GM23248 (cell line): Measurements from ENCODE around the gene FLOT2. TPM values are rescaled to one million over a fixed set of nuclear protein-coding genes. Genes with fewer than 3 reads are reported as not detected.

Source experiments
- DNase-seq: peaks from one replicate; pipeline ENCODE4 v3.0.0-alpha.2; 2015
- H2AFZ ChIP-seq: fragments of 200-600 bp; sonication (generic); 2 replicates; pipeline ENCODE4 v1.6.1; 2016; ENCODE audit warnings: antibody characterized with exemption
- H3F3A ChIP-seq: fragments of 200-600 bp; sonication (generic); 2 replicates; pipeline ENCODE4 v1.6.1; 2016; ENCODE audit warnings: mild to moderate bottlenecking, antibody characterized with exemption, mixed run types; ENCODE audit not compliant: insufficient read depth
- H3K27ac ChIP-seq: fragments of 200-600 bp; sonication (generic); 2 replicates; pipeline ENCODE4 v1.5.1; 2016; ENCODE audit warnings: mild to moderate bottlenecking
- H3K27me3 ChIP-seq: fragments of 200-600 bp; sonication (generic); replicated peaks from 2 replicates; pipeline ENCODE4 v1.6.1; 2016; ENCODE audit warnings: mild to moderate bottlenecking; ENCODE audit not compliant: insufficient read depth
- H3K36me3 ChIP-seq: fragments of 200-600 bp; sonication (generic); 2 replicates; pipeline ENCODE4 v1.6.1; 2016; ENCODE audit warnings: low read depth, mild to moderate bottlenecking
- H3K4me1 ChIP-seq: fragments of 200-600 bp; sonication (generic); 2 replicates; pipeline ENCODE4 v1.6.1; 2016; ENCODE audit warnings: mild to moderate bottlenecking; ENCODE audit not compliant: insufficient read depth
- H3K4me2 ChIP-seq: fragments of 200-600 bp; sonication (generic); one replicate; pipeline ENCODE4 v1.6.1; 2016; ENCODE audit warnings: mild to moderate bottlenecking; ENCODE audit not compliant: unreplicated experiment
- H3K4me3 ChIP-seq: fragments of 200-600 bp; sonication (generic); 2 replicates; pipeline ENCODE4 v1.5.1; 2016; ENCODE audit warnings: mild to moderate bottlenecking
- H3K79me2 ChIP-seq: fragments of 200-600 bp; sonication (generic); 2 replicates; pipeline ENCODE4 v1.6.1; 2016; ENCODE audit warnings: mild to moderate bottlenecking; ENCODE audit not compliant: insufficient read depth
- H3K9ac ChIP-seq: fragments of 200-600 bp; sonication (generic); 2 replicates; pipeline ENCODE4 v1.6.1; 2016; ENCODE audit warnings: mild to moderate bottlenecking
- H3K9me2 ChIP-seq: fragments of 200-600 bp; sonication (generic); 2 replicates; pipeline ENCODE4 v1.6.1; 2016; ENCODE audit warnings: mixed run types, mild to moderate bottlenecking, moderate library complexity; ENCODE audit not compliant: insufficient read depth
- H3K9me3 ChIP-seq: fragments of 200-600 bp; sonication (generic); one replicate; pipeline ENCODE4 v1.6.1; 2017; ENCODE audit warnings: low read depth
- H4K20me1 ChIP-seq: fragments of 200-600 bp; sonication (generic); 2 replicates; pipeline ENCODE4 v1.6.0; 2016; ENCODE audit not compliant: insufficient read depth
- EZH2 ChIP-seq: fragments of 200-600 bp; sonication (generic); IDR thresholded peaks from 2 replicates; pipeline ENCODE4 v1.6.1; 2018; ENCODE audit warnings: antibody characterized with exemption, mild to moderate bottlenecking; ENCODE audit not compliant: insufficient read depth, poor library complexity, severe bottlenecking
- EZH2phosphoT487 ChIP-seq: fragments of 200-600 bp; sonication (generic); IDR thresholded peaks from 2 replicates; pipeline ENCODE4 v1.6.1; 2018; ENCODE audit warnings: antibody characterized with exemption, moderate library complexity, mild to moderate bottlenecking, low read depth; ENCODE audit not compliant: insufficient read depth
- WGBS, 2 experiments: methylation state at CpG; one replicate each; pipeline ENCODE4 v1.1.6; 2015 to 2017; ENCODE audit warnings: low lambda C conversion rate in 2 of 2, low coverage in 1 of 2; ENCODE audit errors: missing lambda C conversion rate in 2 of 2; 5-methylcytosine and 5-hydroxymethylcytosine counted together
- in situ Hi-C: fragments of 300-500 bp; cut with MboI; formaldehyde crosslinking; loops from 2 replicates; pipeline ENCODE4 v1.15.0; 2020
- polyA plus RNA-seq: library from polyadenylated mRNA; unstranded; fragments of >200 nt; fragmentation: Nextera tagmentation; extraction: Ambion mirVana; gene quantifications from 2 replicates; pipeline ENCODE4 v1.2.1, GENCODE V29; 2016
- total RNA-seq: library from RNA; depleted of rRNA; stranded (reverse); fragments of >200 nt; shearing (Covaris generic); gene quantifications from 2 replicates; pipeline ENCODE4 v1.2.3, GENCODE V29; 2014

The FLOT2 gene
- total and polyA plus RNA-seq, 2 experiments from 2014 or later = 33.2 to 55.0 TPM

DNA sequence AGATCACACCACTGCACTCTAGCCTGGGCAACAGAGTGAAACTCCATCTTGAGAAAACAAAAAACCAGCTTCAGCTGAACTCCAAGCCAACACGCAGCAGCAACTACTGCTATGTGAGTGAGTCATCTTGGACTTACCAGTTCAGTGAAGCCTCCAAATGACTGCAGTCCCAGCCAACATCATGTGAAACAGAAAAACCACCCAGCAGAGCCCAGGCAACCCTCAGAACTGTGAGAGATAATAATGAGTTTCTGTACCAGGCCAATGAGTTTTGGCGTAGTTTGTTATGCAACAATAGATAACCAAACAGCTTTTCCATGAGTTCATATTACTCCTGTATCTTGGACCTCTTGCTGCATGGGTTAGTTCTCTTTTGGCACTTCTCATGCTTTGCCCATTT lies 30.5 kb upstream of the FLOT2 start:
- TF ChIP-seq EZH2phosphoT487 (no peak), EZH2 (no peak)
- 88 to 90% methylated on average over 2 of the region's 2 CpGs for WGBS, 2 experiments
- Histone ChIP-seq H3K79me2 (peaks cover 97% of the 10 kb centered on the region), H3K27ac (no peak overlapping the region), H3K36me3 (peaks cover 19% of the 10 kb centered on the region), H3K4me3 (no peak overlapping the region), H3K4me1 (peaks cover 19% of the 10 kb centered on the region), H3K27me3 (no peaks in the 10 kb centered on the region), H3K9me3 (no peaks in the 10 kb centered on the region), H3K9me2 (no peaks in the 10 kb centered on the region), H4K20me1 (peaks cover 8% of the 10 kb centered on the region; the same call in 1 of the 2 replicates), H3K9ac (no peak overlapping the region), H3F3A (peaks cover 34% of the 10 kb centered on the region), H2AFZ (no peak overlapping the region), H3K4me2 (no peak overlapping the region)
- DNase-seq = peak; percentile 48
- in situ Hi-C loops = no loop called here

DNA sequence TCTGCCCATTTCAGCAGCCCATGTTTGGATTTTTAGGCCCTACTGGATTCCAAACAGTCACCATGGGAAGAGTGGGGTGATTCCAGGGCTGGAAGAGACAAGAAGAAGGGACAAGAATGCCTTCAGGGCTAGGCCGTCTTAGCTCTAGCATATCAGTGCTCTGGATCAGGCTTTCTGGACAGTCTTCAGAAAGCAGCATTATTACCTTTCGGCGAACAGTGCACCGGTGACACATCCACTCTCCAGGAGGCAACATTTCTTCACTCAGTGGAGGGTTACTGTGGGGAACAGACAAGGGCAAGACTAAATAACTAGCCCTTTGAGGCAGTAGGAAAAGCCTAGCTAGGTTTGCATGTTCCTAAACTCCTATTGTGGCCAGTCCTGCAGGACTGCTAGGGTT lies 29.3 kb upstream of the FLOT2 start:
- 81 to 84% methylated on average over 4 of the region's 4 CpGs for WGBS, 2 experiments
- in situ Hi-C loops = no loop called here
- Histone ChIP-seq H3K27me3 (no peaks in the 10 kb centered on the region), H3K36me3 (peaks cover 30% of the 10 kb centered on the region), H3K4me1 (peaks cover 19% of the 10 kb centered on the region), H3K9me3 (no peaks in the 10 kb centered on the region), H3K4me3 (no peak overlapping the region), H3K9me2 (no peaks in the 10 kb centered on the region), H4K20me1 (peaks cover 8% of the 10 kb centered on the region; the same call in 1 of the 2 replicates), H3F3A (peaks cover 34% of the 10 kb centered on the region), H2AFZ (no peak overlapping the region), H3K4me2 (no peak overlapping the region), H3K9ac (no peak overlapping the region), H3K79me2 (peaks cover 97% of the 10 kb centered on the region), H3K27ac (no peak overlapping the region)
- TF ChIP-seq EZH2phosphoT487 (no peak), EZH2 (no peak)
- DNase-seq = no peak

GRCh38 chr17:28926366-28926765 lies 28.8 kb upstream of the FLOT2 start:
- 95 to 97% methylated on average over 2 of the region's 2 CpGs for WGBS, 2 experiments
- Histone ChIP-seq H3K4me2 (no peak overlapping the region), H3K27ac (peak overlapping the region; percentile 73)

GRCh38 chr17:28925912-28926365 lies 28.4 kb upstream of the FLOT2 start:
- no peaks in the 10 kb centered on the region for H3K9me2 ChIP-seq
- no peak overlapping the region for H2AFZ ChIP-seq
- 0 to 8% methylated on average over 2 of the region's 2 CpGs for WGBS, 2 experiments
- in situ Hi-C loops = no loop called here
- peak overlapping the region; percentile 73 for H3K27ac ChIP-seq
- peaks cover 97% of the 10 kb centered on the region for H3K79me2 ChIP-seq
- H3K4me3 ChIP-seq = peak overlapping the region; percentile 31
- H3K9me3 ChIP-seq = no peaks in the 10 kb centered on the region
- peak overlapping the region; percentile 55 for H3K4me2 ChIP-seq
- H3K36me3 ChIP-seq = peaks cover 38% of the 10 kb centered on the region
- H3K9ac ChIP-seq = peak overlapping the region; percentile 32; the same call in 1 of the 2 replicates
- H3F3A ChIP-seq = peaks cover 34% of the 10 kb centered on the region
- TF ChIP-seq EZH2 (no peak), EZH2phosphoT487 (0 out of 2 replicates have a peak, but pooled peaks have one; percentile 34)
- H3K4me1 ChIP-seq = peaks cover 19% of the 10 kb centered on the region
- peaks cover 8% of the 10 kb centered on the region; the same call in 1 of the 2 replicates for H4K20me1 ChIP-seq
- peak; percentile 90 for DNase-seq
- H3K27me3 ChIP-seq = no peaks in the 10 kb centered on the region

More at GRCh38 chr17:28926366-28926765, 28.8 kb upstream of the FLOT2 start:
- no peaks in the 10 kb centered on the region for H3K27me3 ChIP-seq
- no peak for DNase-seq
- peaks cover 97% of the 10 kb centered on the region for H3K79me2 ChIP-seq
- H3K9ac ChIP-seq = no peak overlapping the region
- H3K9me2 ChIP-seq = no peaks in the 10 kb centered on the region
- no peak overlapping the region for H2AFZ ChIP-seq
- in situ Hi-C loops = no loop called here
- peaks cover 8% of the 10 kb centered on the region; the same call in 1 of the 2 replicates for H4K20me1 ChIP-seq
- H3K36me3 ChIP-seq = peaks cover 34% of the 10 kb centered on the region
- H3F3A ChIP-seq = peaks cover 34% of the 10 kb centered on the region
- H3K4me1 ChIP-seq = peaks cover 19% of the 10 kb centered on the region
- no peak for TF ChIP-seq EZH2
- TF ChIP-seq EZH2phosphoT487 = 0 out of 2 replicates have a peak, but pooled peaks have one; percentile 1
- no peaks in the 10 kb centered on the region for H3K9me3 ChIP-seq
- no peak overlapping the region for H3K4me3 ChIP-seq
